ENCODE measurements around the gene ARV1. TPM values are rescaled to one million over a fixed set of nuclear protein-coding genes. Genes with fewer than 3 reads are reported as not detected.

ARV1 gene
- total RNA-seq, 1 experiment from 2014 or later: 25.9 TPM

DNA sequence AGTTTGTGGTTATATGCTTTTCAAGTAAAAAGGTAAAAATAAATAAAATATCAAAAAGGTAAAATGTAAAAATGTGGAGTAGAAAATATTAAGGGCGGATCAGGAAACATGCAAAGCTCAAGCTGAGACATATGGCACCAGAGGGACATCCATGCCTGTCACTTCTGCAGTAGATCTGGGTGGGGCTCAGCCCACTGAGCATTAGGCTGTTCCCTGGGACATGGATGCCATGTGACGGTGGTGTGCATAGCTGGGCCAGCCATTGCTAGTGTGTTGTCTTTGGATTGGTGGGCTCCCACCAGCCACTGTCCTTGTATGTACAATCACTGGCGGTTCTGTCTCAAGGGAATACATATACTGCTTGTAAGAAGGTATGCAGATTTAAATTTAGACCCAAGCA lies 3.3 kb upstream of the ARV1 start:
- Histone ChIP-seq H3K4me3 (ENCODE audit: low read depth in 2 of 2, low read length in 2 of 2) (no peak overlapping the region), H3K27me3 (ENCODE audit: control insufficient read depth, insufficient read depth, low read length) (no peaks in the 10 kb centered on the region), H3K27ac (ENCODE audit: low read length) (no peak overlapping the region), H3K4me1 (ENCODE audit: control insufficient read depth, insufficient read depth, low read length) (peaks cover 9% of the 10 kb centered on the region), H3K9me3 (ENCODE audit: control insufficient read depth, insufficient read depth, low read depth, low read length) (no peaks in the 10 kb centered on the region), H3K36me3 (ENCODE audit: control insufficient read depth, insufficient read depth, low read length) (peaks cover 2% of the 10 kb centered on the region; the same call in 1 of the 2 replicates)
- ATAC-seq (no peak), DNase-seq (ENCODE audit: low read depth, low spot score) (no peak)
- no TSS peak for BruUV-seq (replicated peaks)
- in situ Hi-C loops (cut with HindIII; ENCODE audit: low pct_unique_long_range_greater_than_20kb, low sequenced_read_pairs) (no loop called here), intact Hi-C loops (cut with micrococcal nuclease; ENCODE audit: unreplicated experiment) (no loop called here)
- TF ChIP-seq REST (IDR thresholded peaks at IDR 0.05; ENCODE audit: insufficient read depth in 1 of 2, low read depth in 2 of 2, low read length in 1 of 2): no peak
- TF ChIP-seq POLR2AphosphoS5 (IDR thresholded peaks at IDR 0.05; ENCODE audit: low read depth, low read length): no peak
- no peak for TF ChIP-seq CTCF (IDR thresholded peaks at IDR 0.05)
- TF ChIP-seq SIN3A (IDR thresholded peaks at IDR 0.05; ENCODE audit: borderline replicate concordance, insufficient read depth, low read depth, low read length): no peak
- TF ChIP-seq TCF7L2 (IDR thresholded peaks at IDR 0.05; ENCODE audit: low read depth, low read length): no peak
- POLR2A ChIA-PET: interaction anchor here (0.5 to 0.6 kb wide), 2 partner anchors 35 to 62 kb away, joined by 3 read pairs; no protein-coding TSS in a partner anchor
- CTCF ChIA-PET: no interaction called here

DNA sequence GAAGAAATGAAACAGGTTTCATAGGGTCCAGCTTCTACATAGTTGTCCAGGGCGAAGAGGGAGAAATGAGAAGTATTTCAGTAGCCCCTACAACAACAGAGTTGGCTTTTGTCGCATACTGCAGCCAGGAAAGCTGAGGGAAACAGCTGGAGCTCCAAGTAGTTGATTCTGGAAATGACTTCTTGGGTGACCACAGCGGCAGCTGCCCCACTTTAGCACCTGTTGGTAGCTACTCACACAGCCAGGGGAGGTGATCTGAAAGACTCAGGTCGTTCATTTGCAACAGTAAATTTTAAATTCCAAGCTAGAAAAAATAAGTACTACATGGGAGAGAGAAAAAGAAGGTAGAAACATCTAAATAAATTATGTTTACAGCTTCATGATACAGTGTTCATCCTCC lies 2.5 kb upstream of the ARV1 start:
- H3K27me3 ChIP-seq (ENCODE audit: control insufficient read depth, insufficient read depth, low read length): no peaks in the 10 kb centered on the region
- ChIA-PET POLR2A (interaction anchor here (0.6 kb wide), 1 partner anchor 63 kb away, joined by 3 read pairs; no protein-coding TSS in a partner anchor), CTCF (no interaction called here)
- H3K9me3 ChIP-seq (ENCODE audit: control insufficient read depth, insufficient read depth, low read depth, low read length): no peaks in the 10 kb centered on the region
- no peak for ATAC-seq
- in situ Hi-C loops (cut with HindIII; ENCODE audit: low pct_unique_long_range_greater_than_20kb, low sequenced_read_pairs) (no loop called here), intact Hi-C loops (cut with micrococcal nuclease; ENCODE audit: unreplicated experiment) (no loop called here)
- peaks cover 9% of the 10 kb centered on the region for H3K4me1 ChIP-seq (ENCODE audit: control insufficient read depth, insufficient read depth, low read length)
- no peak overlapping the region for H3K4me3 ChIP-seq (ENCODE audit: low read depth in 2 of 2, low read length in 2 of 2)
- BruUV-seq (replicated peaks): no TSS peak
- no peak overlapping the region for H3K27ac ChIP-seq (ENCODE audit: low read length)
- DNase-seq (ENCODE audit: low read depth, low spot score): no peak
- TF ChIP-seq CTCF (IDR thresholded peaks at IDR 0.05) (no peak), SIN3A (IDR thresholded peaks at IDR 0.05; ENCODE audit: borderline replicate concordance, insufficient read depth, low read depth, low read length) (no peak), POLR2AphosphoS5 (IDR thresholded peaks at IDR 0.05; ENCODE audit: low read depth, low read length) (no peak), REST (IDR thresholded peaks at IDR 0.05; ENCODE audit: insufficient read depth in 1 of 2, low read depth in 2 of 2, low read length in 1 of 2) (no peak), TCF7L2 (IDR thresholded peaks at IDR 0.05; ENCODE audit: low read depth, low read length) (no peak)
- H3K36me3 ChIP-seq (ENCODE audit: control insufficient read depth, insufficient read depth, low read length): peaks cover 2% of the 10 kb centered on the region; the same call in 1 of the 2 replicates

Data from Panc1 (cell line).